CD14-positive monocyte (primary cell): ENCODE measurements around the gene CACNA1G. TPM values are rescaled to one million over a fixed set of nuclear protein-coding genes. Genes with fewer than 3 reads are reported as not detected.
A peak's percentile ranks its signal among the peaks of the same experiment; 100 is the strongest.

Experiments
- DNase-seq, 3 donors: peaks; one replicate each; pipeline ENCODE4 v3.0.0-alpha.2; 2011 to 2022
- H2AFZ ChIP-seq: 2 replicates; pipeline ENCODE4 v1.6.0; 2012; ENCODE audit warnings: mild to moderate bottlenecking, low read depth, low read length, inconsistent platforms; ENCODE audit not compliant: insufficient read depth, poor library complexity, severe bottlenecking
- H3K27ac ChIP-seq, 2 donors: 1 replicate in 1 of 2; 2 replicates in 1 of 2; pipeline ENCODE4 v1.5.1; 2012 to 2013; ENCODE audit warnings: low read length in 2 of 2, control low read depth in 1 of 2, inconsistent platforms in 1 of 2, low read depth in 1 of 2, mild to moderate bottlenecking in 1 of 2
- H3K27me3 ChIP-seq, 2 donors: one replicate each; pipeline versions ENCODE4 v1.6.0 to v1.6.1; 2011 to 2013; ENCODE audit warnings: low read length in 2 of 2; ENCODE audit not compliant: control insufficient read depth in 2 of 2, insufficient read depth in 2 of 2
- H3K36me3 ChIP-seq, 2 donors: replicated peaks in 1 of 2; 1 replicate in 1 of 2; 2 replicates in 1 of 2; pipeline versions ENCODE4 v1.5.1 to v1.6.1; 2012 to 2013; ENCODE audit warnings: low read length in 2 of 2, control low read depth in 1 of 2, inconsistent platforms in 1 of 2, mild to moderate bottlenecking in 1 of 2; ENCODE audit not compliant: insufficient read depth in 2 of 2, control insufficient read depth in 1 of 2
- H3K4me1 ChIP-seq, 2 donors: 1 replicate in 1 of 2; 2 replicates in 1 of 2; pipeline versions ENCODE4 v1.5.1 to v1.6.1; 2012 to 2013; ENCODE audit warnings: low read length in 2 of 2, control low read depth in 1 of 2, inconsistent platforms in 1 of 2, mild to moderate bottlenecking in 1 of 2, moderate library complexity in 1 of 2; ENCODE audit not compliant: insufficient read depth in 2 of 2, control insufficient read depth in 1 of 2
- H3K4me2 ChIP-seq: replicated peaks from 2 replicates; pipeline ENCODE3; 2012; ENCODE audit warnings: low read length, moderate library complexity, mild to moderate bottlenecking; ENCODE audit not compliant: poor library complexity, severe bottlenecking; ENCODE audit errors: extremely low read depth
- H3K4me3 ChIP-seq, 3 experiments: fragments of 200-600 bp in 1 of 3; sonication (generic) in 1 of 3; replicated peaks in 1 of 3; 1 replicate in 2 of 3; 2 replicates in 1 of 3; pipeline ENCODE4 v1.5.1; 2011 to 2013; ENCODE audit warnings: low read length in 3 of 3, mild to moderate bottlenecking in 3 of 3, control low read depth in 2 of 3, low read depth in 2 of 3, inconsistent platforms in 1 of 3, moderate library complexity in 1 of 3
- H3K79me2 ChIP-seq: 2 replicates; pipeline ENCODE4 v1.6.0; 2012; ENCODE audit warnings: mild to moderate bottlenecking, control low read depth, inconsistent platforms, low read length, moderate library complexity; ENCODE audit not compliant: insufficient read depth
- H3K9ac ChIP-seq: 2 replicates; pipeline ENCODE4 v1.6.0; 2017; ENCODE audit warnings: low read length, mild to moderate bottlenecking; ENCODE audit not compliant: insufficient read depth, poor library complexity, severe bottlenecking
- H3K9me3 ChIP-seq, 2 donors: replicated peaks in 1 of 2; 1 replicate in 1 of 2; 2 replicates in 1 of 2; pipeline versions ENCODE4 v1.5.1 to v1.6.1; 2012 to 2013; ENCODE audit warnings: low read length in 2 of 2, control low read depth in 1 of 2; ENCODE audit not compliant: control insufficient read depth in 1 of 2, insufficient read depth in 1 of 2
- H4K20me1 ChIP-seq: 2 replicates; pipeline ENCODE4 v1.6.0; 2012; ENCODE audit warnings: mild to moderate bottlenecking, low read length, control low read depth, moderate library complexity; ENCODE audit not compliant: insufficient read depth
- H3K27ac Mint-ChIP-seq, 7 donors: one replicate each; pipeline ENCODE4 v1.8.0; 2020; ENCODE audit warnings: mild to moderate bottlenecking in 7 of 7, mixed read lengths in 7 of 7, moderate library complexity in 6 of 7, inconsistent platforms in 2 of 7
- H3K27me3 Mint-ChIP-seq, 3 donors: one replicate each; pipeline ENCODE4 v1.8.0; 2021 to 2022; ENCODE audit warnings: low read depth in 3 of 3, mild to moderate bottlenecking in 3 of 3, mixed read lengths in 3 of 3, moderate library complexity in 3 of 3, inconsistent platforms in 1 of 3
- H3K36me3 Mint-ChIP-seq, 2 donors: one replicate each; pipeline ENCODE4 v1.8.0; 2020; ENCODE audit warnings: mixed read lengths in 2 of 2, inconsistent platforms in 1 of 2, mild to moderate bottlenecking in 1 of 2
- H3K4me1 Mint-ChIP-seq: one replicate; pipeline ENCODE4 v1.8.0; 2020; ENCODE audit warnings: mild to moderate bottlenecking, mixed read lengths
- H3K4me3 Mint-ChIP-seq, 2 donors: one replicate each; pipeline ENCODE4 v1.8.0; 2020; ENCODE audit warnings: mild to moderate bottlenecking in 2 of 2, mixed read lengths in 2 of 2, moderate library complexity in 1 of 2
- H3K9me3 Mint-ChIP-seq, 7 donors: one replicate each; pipeline ENCODE4 v1.8.0; 2020 to 2022; ENCODE audit warnings: mixed read lengths in 7 of 7, mild to moderate bottlenecking in 6 of 7, moderate library complexity in 6 of 7, inconsistent platforms in 2 of 7
- CTCF ChIP-seq: fragments of 200-600 bp; IDR thresholded peaks from one replicate; pipeline ENCODE4 v1.8.0; 2022; ENCODE audit warnings: antibody characterized with exemption, mild to moderate bottlenecking
- WGBS: methylation state at CpG from one replicate; pipeline ENCODE4 v1.1.5; 2013; ENCODE audit warnings: missing lambda C conversion rate; ENCODE audit not compliant: insufficient coverage; 5-methylcytosine and 5-hydroxymethylcytosine counted together
- intact Hi-C, 2 donors: fragments of 100-400 bp; cut with micrococcal nuclease; formaldehyde crosslinking; loops; one replicate each; pipeline versions ENCODE4 v1.15.0 to v1.15.1; 2023
- polyA plus RNA-seq, 3 donors: library from polyadenylated mRNA; depleted of rRNA in 1 of 3; unstranded in 2 of 3; stranded (reverse) in 1 of 3; fragments of 300-500 nt in 2 of 3; fragments of >200 nt in 1 of 3; fragmentation: Illumina TruSeq in 2 of 3; gene quantifications; 1 replicate in 2 of 3; 2 replicates in 1 of 3; pipeline ENCODE4 v1.2.3, GENCODE V29; 2012 to 2021

Gene CACNA1G
- polyA plus RNA-seq, 3 donors, result 0.03 TPM; not detected in 2

- no peak overlapping the region for H3K4me3 ChIP-seq
- no peaks in the 10 kb centered on the region for H4K20me1 ChIP-seq
- H3K79me2 ChIP-seq, result no peaks in the 10 kb centered on the region
- no peak overlapping the region for H3K9ac ChIP-seq
- peaks cover 19 to 34% of the 10 kb centered on the region in 2 donors for H3K27me3 ChIP-seq
- no peak overlapping the region for H3K27ac ChIP-seq
- 83% methylated on average over 1 of the region's 2 CpGs for WGBS
- TF ChIP-seq CTCF, result no peak
- Mint-ChIP-seq H3K4me3 (peak overlapping the region in 1 of 2 donors; percentile 81), H3K36me3 (peaks cover 0 to 7% of the 10 kb centered on the region in 2 donors), H3K27me3 (peaks cover 36 to 52% (median 46%) of the 10 kb centered on the region in 3 donors), H3K9me3 (peaks cover 0 to 6% (median 2%) of the 10 kb centered on the region in 7 donors), H3K27ac (peak overlapping the region in 1 of 7 donors; percentile 54), H3K4me1 (peaks cover 34% of the 10 kb centered on the region)
- intact Hi-C loops, result no loop called here
- no peaks in the 10 kb centered on the region for H3K9me3 ChIP-seq
- peaks cover 18 to 31% of the 10 kb centered on the region in 2 donors for H3K4me1 ChIP-seq
- no peaks in the 10 kb centered on the region for H3K36me3 ChIP-seq
- H2AFZ ChIP-seq, result no peak overlapping the region
- DNase-seq, result no peak
- H3K4me2 ChIP-seq, result no peak overlapping the region
Observed at GRCh38 chr17:50534979-50535326, 25.6 kb upstream of the CACNA1G start.

- Mint-ChIP-seq H3K9me3 (peaks cover 0 to 6% (median 2%) of the 10 kb centered on the region in 7 donors), H3K4me3 (no peak overlapping the region), H3K4me1 (peaks cover 34% of the 10 kb centered on the region), H3K36me3 (peaks cover 0 to 7% of the 10 kb centered on the region in 2 donors), H3K27me3 (peaks cover 36 to 49% (median 46%) of the 10 kb centered on the region in 3 donors), H3K27ac (peak overlapping the region in 1 of 7 donors; percentile 22)
- DNase-seq, result no peak
- H3K79me2 ChIP-seq, result no peaks in the 10 kb centered on the region
- no peak overlapping the region for H3K27ac ChIP-seq
- H3K9me3 ChIP-seq, result no peaks in the 10 kb centered on the region
- peaks cover 19 to 34% of the 10 kb centered on the region in 2 donors for H3K27me3 ChIP-seq
- no peak overlapping the region for H3K4me2 ChIP-seq
- H3K36me3 ChIP-seq, result no peaks in the 10 kb centered on the region
- no peak for TF ChIP-seq CTCF
- H2AFZ ChIP-seq, result no peak overlapping the region
- intact Hi-C loops, result no loop called here
- WGBS, result 100% methylated on average over 4 of the region's 7 CpGs
- no peak overlapping the region for H3K9ac ChIP-seq
- H3K4me3 ChIP-seq, result no peak overlapping the region
- H3K4me1 ChIP-seq, result peaks cover 18 to 31% of the 10 kb centered on the region in 2 donors
- no peaks in the 10 kb centered on the region for H4K20me1 ChIP-seq
Observed at GRCh38 chr17:50535407-50535806, 25.1 kb upstream of the CACNA1G start.
